Mesendoderm (in vitro differentiated cells): ENCODE data around the gene CADM4.
"Not testable (repeated sequence)": the region's sequence is repeated elsewhere in the genome, so short reads cannot be mapped to it uniquely, and the experiment has no call there.

ENCODE experiments used
- DNase-seq: peaks from one replicate; pipeline ENCODE4 v3.0.0; 2013
- H2AK5ac ChIP-seq: 2 replicates; pipeline ENCODE4 v1.6.1; 2013; ENCODE audit warnings: low read length, inconsistent platforms
- H2BK120ac ChIP-seq: 2 replicates; pipeline ENCODE4 v1.6.1; 2013; ENCODE audit warnings: low read depth, mild to moderate bottlenecking, low read length, moderate library complexity, mixed read lengths
- H2BK15ac ChIP-seq: replicated peaks from 2 replicates; pipeline ENCODE4 v1.6.1; 2013; ENCODE audit warnings: low read depth, mild to moderate bottlenecking, moderate library complexity
- H2BK5ac ChIP-seq: 2 replicates; pipeline ENCODE4 v1.6.1; 2013; ENCODE audit warnings: low read length, inconsistent platforms
- H3K18ac ChIP-seq: 2 replicates; pipeline ENCODE4 v1.6.1; 2013; ENCODE audit warnings: mild to moderate bottlenecking, low read length, mixed read lengths
- H3K23ac ChIP-seq: one replicate; pipeline ENCODE4 v1.6.1; 2013; ENCODE audit warnings: low read length
- H3K27ac ChIP-seq: 2 replicates; pipeline ENCODE4 v1.5.1; 2013; ENCODE audit warnings: low read depth, mild to moderate bottlenecking, inconsistent platforms, low read length, moderate library complexity
- H3K27me3 ChIP-seq: 2 replicates; pipeline ENCODE4 v1.6.1; 2013; ENCODE audit warnings: low read length, control low read depth, mild to moderate bottlenecking, inconsistent platforms; ENCODE audit not compliant: insufficient read depth, poor library complexity
- H3K36me3 ChIP-seq: 2 replicates; pipeline ENCODE4 v1.6.1; 2013; ENCODE audit warnings: low read length, inconsistent platforms; ENCODE audit not compliant: control insufficient read depth, insufficient read depth
- H3K4ac ChIP-seq: one replicate; pipeline ENCODE4 v1.6.1; 2013; ENCODE audit warnings: low read depth, mild to moderate bottlenecking, low read length, moderate library complexity
- H3K4me1 ChIP-seq: 2 replicates; pipeline ENCODE4 v1.6.1; 2013; ENCODE audit warnings: low read depth, low read length, inconsistent platforms; ENCODE audit not compliant: control insufficient read depth
- H3K4me2 ChIP-seq: 2 replicates; pipeline ENCODE4 v1.6.1; 2013; ENCODE audit warnings: low read length
- H3K4me3 ChIP-seq: 2 replicates; pipeline ENCODE4 v1.5.1; 2013; ENCODE audit warnings: mild to moderate bottlenecking, low read length
- H3K56ac ChIP-seq: one replicate; pipeline ENCODE4 v1.6.1; 2013; ENCODE audit warnings: low read length
- H3K79me1 ChIP-seq: 2 replicates; pipeline ENCODE4 v1.6.1; 2013; ENCODE audit warnings: low read length, inconsistent platforms
- H3K79me2 ChIP-seq: 2 replicates; pipeline ENCODE4 v1.6.1; 2013; ENCODE audit warnings: mild to moderate bottlenecking, low read length; ENCODE audit not compliant: control insufficient read depth, insufficient read depth
- H3K9ac ChIP-seq: 2 replicates; pipeline ENCODE4 v1.6.1; 2013; ENCODE audit warnings: low read length, inconsistent platforms
- H4K5ac ChIP-seq: one replicate; pipeline ENCODE4 v1.6.1; 2013; ENCODE audit warnings: low read length
- H4K8ac ChIP-seq: one replicate; pipeline ENCODE4 v1.6.1; 2013; ENCODE audit warnings: low read depth, mild to moderate bottlenecking, control low read depth, low read length, moderate library complexity
- WGBS: extraction: QIAGEN DNeasy Blood & Tissue Kit; methylation state at CpG from one replicate; pipeline ENCODE4 v1.1.7; 2013; ENCODE audit warnings: low lambda C conversion rate, missing lambda C conversion rate; ENCODE audit not compliant: insufficient coverage; ENCODE audit errors: extremely low coverage; 5-methylcytosine and 5-hydroxymethylcytosine counted together

Gene CADM4

DNA sequence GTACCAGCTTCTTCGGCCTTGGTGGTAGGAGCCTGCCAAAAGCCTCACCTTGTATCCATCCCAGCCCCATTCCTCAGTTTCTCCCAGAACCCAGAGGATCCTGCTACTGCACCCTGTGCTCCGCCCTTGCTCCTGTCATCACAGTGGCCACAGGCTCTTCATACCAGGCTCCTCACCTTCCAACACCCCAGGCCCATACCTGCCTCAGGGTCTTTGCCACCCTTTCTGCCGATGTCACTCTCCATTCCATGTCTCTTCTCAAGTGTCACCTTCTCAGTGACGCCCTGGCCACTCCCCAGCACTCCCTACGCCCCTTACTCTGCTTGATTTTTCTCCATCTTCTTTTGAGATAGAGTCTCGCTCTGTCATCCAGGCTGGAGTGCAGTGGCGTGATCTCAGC, 29.8 kb downstream of the CADM4 start:
- no peaks in the 10 kb centered on the region for H3K27me3 ChIP-seq
- H2AK5ac ChIP-seq: no peak overlapping the region
- no peak overlapping the region for H3K4me3 ChIP-seq
- H3K36me3 ChIP-seq: no peaks in the 10 kb centered on the region
- H3K9ac ChIP-seq: no peak overlapping the region
- no peak overlapping the region for H3K56ac ChIP-seq
- no peak overlapping the region for H4K8ac ChIP-seq
- no peaks in the 10 kb centered on the region for H3K79me2 ChIP-seq
- no peak overlapping the region for H2BK5ac ChIP-seq
- no peak overlapping the region for H4K5ac ChIP-seq
- no peak overlapping the region for H3K4me2 ChIP-seq
- no peak overlapping the region for H3K4ac ChIP-seq
- H3K4me1 ChIP-seq: no peaks in the 10 kb centered on the region
- no peak for DNase-seq
- H3K27ac ChIP-seq: no peak overlapping the region
- H3K18ac ChIP-seq: no peak overlapping the region
- H2BK15ac ChIP-seq: no peak overlapping the region
- no peak overlapping the region for H2BK120ac ChIP-seq
- H3K23ac ChIP-seq: no peak overlapping the region
- no peaks in the 10 kb centered on the region for H3K79me1 ChIP-seq
- no CpG with 5 or more reads among the region's 7 CpGs for WGBS

GRCh38 chr19:43607238-43608205, 32.1 kb downstream of the CADM4 start:
- Histone ChIP-seq H2BK15ac (no peak overlapping the region), H4K5ac (no peak overlapping the region), H2BK120ac (no peak overlapping the region), H2BK5ac (no peak overlapping the region), H3K4me3 (no peak overlapping the region), H3K18ac (no peak overlapping the region), H3K23ac (no peak overlapping the region), H2AK5ac (no peak overlapping the region), H3K9ac (no peak overlapping the region), H3K79me1 (no peaks in the 10 kb centered on the region), H3K4ac (no peak overlapping the region), H3K27me3 (no peaks in the 10 kb centered on the region), H3K79me2 (no peaks in the 10 kb centered on the region), H3K36me3 (no peaks in the 10 kb centered on the region), H3K4me1 (no peaks in the 10 kb centered on the region), H3K56ac (no peak overlapping the region), H4K8ac (no peak overlapping the region), H3K4me2 (no peak overlapping the region), H3K27ac (no peak overlapping the region)
- DNase-seq: no peak
- no CpG with 5 or more reads among the region's 28 CpGs for WGBS

DNA sequence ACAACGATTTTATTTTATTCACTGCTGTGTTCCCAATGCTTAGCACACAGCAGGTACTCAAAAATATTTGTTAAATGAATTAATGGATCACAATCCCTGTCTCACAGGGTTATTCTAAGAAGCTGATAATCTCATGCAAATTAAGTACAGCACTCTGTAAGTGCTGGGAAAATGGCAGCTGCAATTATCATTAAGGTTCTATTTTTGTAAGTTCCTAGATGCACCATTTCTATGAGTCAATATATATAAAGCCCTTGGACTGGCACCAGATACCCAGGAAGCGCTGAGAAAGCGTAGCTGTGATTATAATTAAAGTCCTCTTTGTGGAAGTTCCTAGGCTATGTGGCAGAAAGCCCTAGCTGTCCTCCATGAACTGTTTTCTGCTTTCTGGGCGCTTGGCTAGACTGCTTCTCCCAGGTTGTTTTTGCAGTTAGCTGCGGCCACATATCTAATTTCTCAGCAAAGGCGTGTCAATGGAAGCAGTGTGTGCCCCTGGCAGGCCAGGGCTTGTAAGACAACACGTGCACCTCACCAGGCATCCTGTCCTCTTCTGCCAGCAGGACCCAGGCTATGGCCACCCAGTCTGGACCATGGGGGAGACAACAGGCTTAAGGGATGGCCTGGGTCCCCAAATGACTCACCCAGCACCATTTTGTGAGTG, 33.0 kb downstream of the CADM4 start:
- WGBS: no CpG with 5 or more reads among the region's 7 CpGs
- no peak overlapping the region for H2BK5ac ChIP-seq
- no peak overlapping the region for H2BK120ac ChIP-seq

GRCh38 chr19:43605875-43606568, 33.6 kb downstream of the CADM4 start:
- H3K9ac ChIP-seq: no peak overlapping the region
- H3K4me1 ChIP-seq: no peaks in the 10 kb centered on the region
- WGBS: no CpG with 5 or more reads among the region's 7 CpGs
- H2BK15ac ChIP-seq: no peak overlapping the region
- no peaks in the 10 kb centered on the region for H3K36me3 ChIP-seq
- no peak overlapping the region for H4K8ac ChIP-seq
- H2AK5ac ChIP-seq: no peak overlapping the region
- H4K5ac ChIP-seq: no peak overlapping the region
- H3K23ac ChIP-seq: no peak overlapping the region
- H3K27ac ChIP-seq: no peak overlapping the region
- no peaks in the 10 kb centered on the region for H3K79me2 ChIP-seq
- no peak overlapping the region for H3K4me3 ChIP-seq
- H3K4me2 ChIP-seq: no peak overlapping the region
- H3K79me1 ChIP-seq: no peaks in the 10 kb centered on the region
- no peak overlapping the region for H3K56ac ChIP-seq
- no peak for DNase-seq
- no peak overlapping the region for H3K18ac ChIP-seq
- no peak overlapping the region for H2BK5ac ChIP-seq
- H3K27me3 ChIP-seq: no peaks in the 10 kb centered on the region
- no peak overlapping the region for H3K4ac ChIP-seq
- no peak overlapping the region for H2BK120ac ChIP-seq

More for the DNA sequence above, 33.0 kb downstream of the CADM4 start:
- H3K27me3 ChIP-seq: no peaks in the 10 kb centered on the region
- H2AK5ac ChIP-seq: no peak overlapping the region
- H2BK15ac ChIP-seq: no peak overlapping the region
- H3K9ac ChIP-seq: no peak overlapping the region
- H3K56ac ChIP-seq: no peak overlapping the region
- no peak overlapping the region for H3K18ac ChIP-seq
- H3K79me1 ChIP-seq: no peaks in the 10 kb centered on the region
- H3K4me1 ChIP-seq: no peaks in the 10 kb centered on the region
- H3K27ac ChIP-seq: no peak overlapping the region
- no peak overlapping the region for H4K5ac ChIP-seq
- no peaks in the 10 kb centered on the region for H3K36me3 ChIP-seq
- H4K8ac ChIP-seq: no peak overlapping the region
- H3K4ac ChIP-seq: no peak overlapping the region
- no peak overlapping the region for H3K4me3 ChIP-seq
- no peak overlapping the region for H3K4me2 ChIP-seq
- H3K23ac ChIP-seq: no peak overlapping the region
- DNase-seq: no peak
- no peaks in the 10 kb centered on the region for H3K79me2 ChIP-seq

DNA sequence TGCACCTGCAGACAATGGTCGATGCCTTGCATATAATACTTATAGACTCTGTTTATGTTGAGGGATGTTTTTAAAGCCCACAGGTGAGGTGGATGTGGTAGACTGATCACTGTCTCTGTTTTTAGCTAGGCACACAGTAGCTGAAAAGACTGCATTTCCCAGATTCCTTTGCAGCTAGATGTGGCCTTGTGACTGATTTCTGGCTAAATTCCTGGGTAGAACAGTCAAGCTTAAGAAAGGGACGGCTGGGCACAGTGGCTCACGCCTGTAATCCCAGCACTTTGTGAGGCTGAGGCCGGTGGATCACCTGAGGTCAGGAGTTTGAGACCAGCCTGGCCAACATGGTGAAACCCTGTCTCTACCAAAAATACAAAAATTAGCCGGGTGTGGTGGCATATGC, 39.3 kb downstream of the CADM4 start:
- not testable (repeated sequence) for H2AK5ac ChIP-seq, H3K4me2 ChIP-seq, H3K4me1 ChIP-seq, H3K18ac ChIP-seq, H3K9ac ChIP-seq, H3K4ac ChIP-seq, H2BK5ac ChIP-seq, H3K56ac ChIP-seq, H3K27me3 ChIP-seq, H4K5ac ChIP-seq, H4K8ac ChIP-seq, H3K36me3 ChIP-seq, H3K4me3 ChIP-seq, DNase-seq, H2BK120ac ChIP-seq, H2BK15ac ChIP-seq, H3K27ac ChIP-seq, H3K23ac ChIP-seq
- Histone ChIP-seq H3K79me2 (peaks cover 17% of the 10 kb centered on the region), H3K79me1 (peaks cover 11% of the 10 kb centered on the region)
- no CpG with 5 or more reads among the region's 5 CpGs for WGBS
